K562 (cell line): ENCODE results near the gene GSTO2. TPM values are rescaled to one million over a fixed set of nuclear protein-coding genes. Genes with fewer than 3 reads are reported as not detected.

Experiments
- ATAC-seq: fragments of 200-7000 bp; cut with Tn5 transposase; 3 replicates; pipeline ENCODE4 v1.9.1; 2020; ENCODE audit warnings: moderate library complexity
- BruUV-seq: library from RNA; stranded (reverse); fragments of 400-500 nt; replicated peaks from 2 replicates; lab custom pipeline; 2021; lab: Mats Ljungman, UMichigan
- CTCF ChIA-PET: fragments of 300-600 bp; formaldehyde crosslinking; extraction: SDS; loops from one replicate; lab custom pipeline; 2021; ENCODE audit warnings: low intra/inter-chr PET ratio; lab: Yijun Ruan, JAX
- POLR2A ChIA-PET: fragments of 300-600, 350-650 bp; sonication (Branson Sonifier 250); formaldehyde crosslinking; extraction: SDS; loops from one replicate; lab custom pipeline; 2021; ENCODE audit warnings: antibody characterized with exemption, inconsistent platforms; lab: Yijun Ruan, JAX
- DNase-seq, 4 experiments: peaks; one replicate each; pipeline versions ENCODE4 v3.0.0 to v3.0.0-alpha.2; 2011 to 2018; ENCODE audit warnings: low spot score in 3 of 4, mixed read lengths in 3 of 4; ENCODE audit errors: extremely low read depth in 1 of 4
- FAIRE-seq: peaks from 2 replicates; lab custom pipeline; 2011; peaks lifted over from hg19 to GRCh38; lab: Jason Lieb, UNC
- H2AFZ ChIP-seq: 2 replicates; pipeline ENCODE4 v1.6.0; 2011; ENCODE audit warnings: low read depth, low read length, control low read depth, inconsistent platforms
- H3K27ac ChIP-seq: fragments of 200-600 bp; 3 replicates; pipeline ENCODE4 v1.8.0; 2011; ENCODE audit warnings: low read depth, mild to moderate bottlenecking, control low read depth, inconsistent platforms, low read length, moderate library complexity, mixed read lengths; ENCODE audit errors: extremely low read depth
- H3K27me3 ChIP-seq, 2 experiments: fragments of 300-600 bp in 1 of 2; 2 replicates in 1 of 2; 3 replicates in 1 of 2; pipeline versions ENCODE4 v1.6.0 to v1.8.0; 2011; ENCODE audit warnings: inconsistent platforms in 2 of 2, low read length in 2 of 2, mild to moderate bottlenecking in 1 of 2, mixed read lengths in 1 of 2, moderate library complexity in 1 of 2; ENCODE audit not compliant: control insufficient read depth in 2 of 2, insufficient read depth in 2 of 2
- H3K36me3 ChIP-seq: fragments of 300-600 bp; 3 replicates; pipeline ENCODE4 v1.8.0; 2011; ENCODE audit warnings: mild to moderate bottlenecking, low read length, inconsistent platforms; ENCODE audit not compliant: control insufficient read depth, insufficient read depth
- H3K4me1 ChIP-seq, 2 experiments: fragments of 200-600 bp in 1 of 2; replicated peaks in 1 of 2; 2 replicates in 1 of 2; 3 replicates in 1 of 2; pipeline versions ENCODE4 v1.5.1 to v1.8.0; 2011; ENCODE audit warnings: inconsistent platforms in 2 of 2, low read length in 2 of 2, mild to moderate bottlenecking in 1 of 2, mixed read lengths in 1 of 2, moderate library complexity in 1 of 2; ENCODE audit not compliant: control insufficient read depth in 2 of 2, insufficient read depth in 2 of 2
- H3K4me2 ChIP-seq: 2 replicates; pipeline ENCODE4 v1.6.1; 2011; ENCODE audit warnings: low read length, control low read depth, inconsistent platforms, mixed read lengths; ENCODE audit not compliant: insufficient read depth
- H3K4me3 ChIP-seq: fragments of 200-600 bp; sonication (generic), shearing (Covaris generic); 2 replicates; pipeline ENCODE4 v1.5.1; 2016; ENCODE audit warnings: control low read depth, inconsistent platforms
- H3K79me2 ChIP-seq: fragments of 200-600 bp; 3 replicates; pipeline ENCODE4 v1.8.0; 2011; ENCODE audit warnings: low read length, inconsistent platforms; ENCODE audit not compliant: control insufficient read depth, insufficient read depth
- H3K9ac ChIP-seq, 2 experiments: 2 replicates each; pipeline versions ENCODE4 v1.6.0 to v1.6.1; 2011; ENCODE audit warnings: low read depth in 2 of 2, low read length in 2 of 2, control low read depth in 1 of 2, inconsistent platforms in 1 of 2, mild to moderate bottlenecking in 1 of 2, mixed read lengths in 1 of 2; ENCODE audit not compliant: insufficient read depth in 1 of 2
- H3K9me1 ChIP-seq: one replicate; pipeline ENCODE4 v1.6.0; 2011; ENCODE audit warnings: inconsistent platforms, mild to moderate bottlenecking, low read length, moderate library complexity; ENCODE audit not compliant: control insufficient read depth, insufficient read depth
- H3K9me3 ChIP-seq: replicated peaks from 2 replicates; pipeline ENCODE4 v1.5.1; 2011; ENCODE audit warnings: low read depth, low read length, inconsistent platforms; ENCODE audit not compliant: control insufficient read depth, insufficient read depth
- H4K20me1 ChIP-seq: replicated peaks from 2 replicates; pipeline ENCODE4 v1.6.1; 2011; ENCODE audit warnings: low read length, inconsistent platforms, mixed read lengths; ENCODE audit not compliant: control insufficient read depth, insufficient read depth
- BMI1 ChIP-seq: fragments of 150-350 bp; IDR thresholded peaks from 2 replicates; pipeline ENCODE4 v1.6.1; 2014; ENCODE audit warnings: low read length
- E2F1 ChIP-seq: sonication (generic); formaldehyde crosslinking; IDR thresholded peaks from 2 replicates; pipeline ENCODE4 v1.8.1; 2023; ENCODE audit warnings: mild to moderate bottlenecking, missing genetic modification reagents, moderate library complexity
- E2F4 ChIP-seq: sonication (generic); formaldehyde crosslinking; IDR thresholded peaks from 2 replicates; pipeline ENCODE4 v1.8.0; 2022; ENCODE audit warnings: mild to moderate bottlenecking, low read depth, missing genetic modification reagents
- GMEB1 ChIP-seq: fragments of 250-450 bp; sonication (Bioruptor Pico); IDR thresholded peaks from 2 replicates; pipeline ENCODE4 v1.4.0; 2020; ENCODE audit warnings: mild to moderate bottlenecking
- SP2 ChIP-seq: IDR thresholded peaks from 2 replicates; pipeline ENCODE4 v1.6.1; 2011; ENCODE audit warnings: mild to moderate bottlenecking, low read depth, low read length, moderate library complexity; ENCODE audit not compliant: poor library complexity, severe bottlenecking; ENCODE audit errors: extremely low read depth
- TAL1 ChIP-seq: fragments of 450-650 bp; IDR thresholded peaks from 2 replicates; pipeline ENCODE4 v1.6.1; 2016; ENCODE audit warnings: mild to moderate bottlenecking
- TARDBP ChIP-seq: fragments of 450-650 bp; IDR thresholded peaks from 2 replicates; pipeline ENCODE4 v1.6.1; 2016
- ZNF407 ChIP-seq: fragments of 450-650 bp; IDR thresholded peaks from 2 replicates; pipeline ENCODE4 v1.6.1; 2016; ENCODE audit warnings: low read depth
- ZNF408 ChIP-seq: fragments of 250-450 bp; sonication (Bioruptor Pico); IDR thresholded peaks from 2 replicates; pipeline ENCODE4 v1.4.0; 2020; ENCODE audit warnings: low read depth, mild to moderate bottlenecking, moderate library complexity
- WGBS: fragments of 100-300 bp; shearing (Covaris generic); methylation state at CpG from one replicate; pipeline ENCODE4 v1.1.6; 2016; ENCODE audit warnings: low coverage, mixed read lengths; ENCODE audit not compliant: insufficient coverage; ENCODE audit errors: missing lambda C conversion rate; 5-methylcytosine and 5-hydroxymethylcytosine counted together
- in situ Hi-C: fragments of 300-500 bp; cut with MboI; formaldehyde crosslinking; loops from 4 replicates; pipeline ENCODE4 v1.15.0; 2018; ENCODE audit warnings: inconsistent platforms, mixed read lengths
- intact Hi-C: fragments of 100-400 bp; cut with micrococcal nuclease; formaldehyde crosslinking; loops from 2 replicates; pipeline ENCODE4 v1.14.2; 2022
- polyA plus RNA-seq, 8 experiments: library from polyadenylated mRNA; depleted of rRNA in 4 of 8; stranded (reverse) in 5 of 8; unstranded in 3 of 8; fragments of >200 nt; fragmentation: Nextera tagmentation in 2 of 8; fragmentation: Illumina TruSeq in 1 of 8; extraction: Ambion mirVana in 2 of 8; extraction: Trizol in 1 of 8; gene quantifications; 2 replicates each; pipeline versions ENCODE4 v1.2.1 to v1.2.3, GENCODE V29; 2011 to 2014; ENCODE audit warnings: inconsistent platforms in 1 of 8, missing spikeins in 1 of 8
- total RNA-seq, 7 experiments: library from RNA; depleted of rRNA in 6 of 7; stranded (reverse); fragments of >200 nt in 6 of 7; fragmentation: Illumina TruSeq in 2 of 7; extraction: Trizol in 2 of 7; gene quantifications; 2 replicates each; pipeline versions ENCODE4 v1.2.1 to v1.2.3, GENCODE V29; 2011 to 2021; ENCODE audit warnings: low replicate concordance in 1 of 7

Gene GSTO2
- total and polyA plus RNA-seq, 9 of the 15 experiments (the other 6 are each of a cell fraction or from before 2014, with no cell fraction given): 0.18 to 1.8 (median 0.90) TPM

GRCh38 chr10:104334561-104334960 is 65.6 kb downstream of the GSTO2 start:
- no peak for FAIRE-seq
- TF ChIP-seq BMI1: no peak
- no peak for TF ChIP-seq GMEB1 (CRISPR knock-in tag)
- no peak for TF ChIP-seq ZNF408 (CRISPR knock-in tag)
- TF ChIP-seq E2F1 (CRISPR knock-in tag): no peak
- no peak for TF ChIP-seq ZNF407
- no peak for TF ChIP-seq E2F4
- TF ChIP-seq TAL1: no peak
- no peak for TF ChIP-seq SP2
- no peak for TF ChIP-seq TARDBP

More at GRCh38 chr10:104334561-104334960, 65.6 kb downstream of the GSTO2 start:
- Histone ChIP-seq H2AFZ (no peak overlapping the region), H3K4me3 (peak overlapping the region; percentile 98; the same call in 1 of the 2 replicates), H3K79me2 (peaks cover 100% of the 10 kb centered on the region), H3K4me1 (peaks cover 48 to 62% of the 10 kb centered on the region in 2 experiments), H3K4me2 (peak overlapping the region; percentile 91), H3K9me1 (no peaks in the 10 kb centered on the region), H3K27ac (peak overlapping the region; percentile 55; the same call in 2 of the 3 replicates), H3K9me3 (no peaks in the 10 kb centered on the region), H3K36me3 (peaks cover 61% of the 10 kb centered on the region), H4K20me1 (peaks cover 42% of the 10 kb centered on the region), H3K9ac (peak overlapping the region; percentile 41 to 87; a peak in 3 of 4 replicates), H3K27me3 (no peaks in the 10 kb centered on the region)
- ChIA-PET CTCF (no interaction called here), POLR2A (interaction anchor here (0.7 to 2.4 kb wide), 2 partner anchors 13 to 16 kb away, joined by 3 to 9 read pairs; no protein-coding TSS in a partner anchor)
- DNase-seq (peak in 1 of 4 experiments; percentile 9), ATAC-seq (no peak)
- WGBS: 71% methylated on average over 6 of the region's 6 CpGs
- in situ Hi-C loops: no loop called here
- no TSS peak for BruUV-seq
- intact Hi-C loops: no loop called here
